Stimulated activated naive CD4-positive, alpha-beta T cell (primary cell): ENCODE data around the gene NUP43.
"Not testable (repeated sequence)": the region's sequence is repeated elsewhere in the genome, so short reads cannot be mapped to it uniquely, and the experiment has no call there.

Experiments used
- DNase-seq, 6 experiments: peaks; one replicate each; lab custom pipeline; 2025; lab: John Stamatoyannopoulos, UW

NUP43 gene, protein sequence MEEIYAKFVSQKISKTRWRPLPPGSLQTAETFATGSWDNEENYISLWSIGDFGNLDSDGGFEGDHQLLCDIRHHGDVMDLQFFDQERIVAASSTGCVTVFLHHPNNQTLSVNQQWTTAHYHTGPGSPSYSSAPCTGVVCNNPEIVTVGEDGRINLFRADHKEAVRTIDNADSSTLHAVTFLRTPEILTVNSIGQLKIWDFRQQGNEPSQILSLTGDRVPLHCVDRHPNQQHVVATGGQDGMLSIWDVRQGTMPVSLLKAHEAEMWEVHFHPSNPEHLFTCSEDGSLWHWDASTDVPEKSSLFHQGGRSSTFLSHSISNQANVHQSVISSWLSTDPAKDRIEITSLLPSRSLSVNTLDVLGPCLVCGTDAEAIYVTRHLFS

GRCh38 chr6:149746147-149746946, at the start of gene NUP43:
NUP43 (minus strand) TSS chr6:149746529; CDS start chr6:149746495, 34 bp downstream.
- peak; percentile 80 to 90 (median 84) for DNase-seq

GRCh38 chr6:149783551-149783950, 37.2 kb upstream of the NUP43 start:
- no peak for DNase-seq

DNA sequence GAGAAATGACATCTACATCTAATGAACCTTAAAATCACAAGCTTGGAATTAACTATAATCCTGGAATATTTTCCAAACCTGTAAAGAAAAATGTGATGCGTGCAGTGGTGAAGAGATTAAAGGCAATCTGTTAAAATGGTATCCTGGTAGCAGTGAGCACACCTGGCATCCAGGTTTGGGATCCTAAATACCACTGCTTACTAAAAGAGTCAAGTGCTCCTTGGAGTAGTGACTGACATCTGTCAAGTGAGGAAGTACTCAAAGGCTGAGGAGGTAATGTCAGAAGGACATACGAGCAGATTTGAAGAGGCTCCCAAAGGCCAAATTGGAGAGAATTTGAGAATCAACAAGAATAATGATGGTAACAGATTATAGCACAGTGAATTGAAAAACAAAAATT, 36.0 kb upstream of the NUP43 start:
- DNase-seq = no peak

DNA sequence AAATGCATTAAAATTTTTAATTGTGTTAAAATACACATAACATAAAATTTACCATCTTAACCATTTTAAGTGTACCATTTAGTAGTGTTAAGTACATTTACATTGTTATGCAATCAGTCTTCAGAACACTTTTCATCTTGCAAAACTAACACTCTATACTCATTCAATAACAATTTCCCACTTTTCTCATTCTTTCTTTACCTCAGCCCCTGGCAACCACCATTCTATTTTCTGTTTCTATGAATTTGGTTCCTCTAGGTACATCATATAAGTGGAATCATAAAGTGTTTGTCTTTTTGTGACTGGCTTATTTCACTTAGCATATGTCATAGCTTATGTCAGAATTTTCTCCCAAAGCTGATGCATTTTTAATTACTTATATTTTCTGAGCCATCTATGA, 35.4 kb upstream of the NUP43 start:
- no peak for DNase-seq

- DNase-seq = no peak
Observed at GRCh38 chr6:149779644-149779963, 33.3 kb upstream of the NUP43 start.

DNA sequence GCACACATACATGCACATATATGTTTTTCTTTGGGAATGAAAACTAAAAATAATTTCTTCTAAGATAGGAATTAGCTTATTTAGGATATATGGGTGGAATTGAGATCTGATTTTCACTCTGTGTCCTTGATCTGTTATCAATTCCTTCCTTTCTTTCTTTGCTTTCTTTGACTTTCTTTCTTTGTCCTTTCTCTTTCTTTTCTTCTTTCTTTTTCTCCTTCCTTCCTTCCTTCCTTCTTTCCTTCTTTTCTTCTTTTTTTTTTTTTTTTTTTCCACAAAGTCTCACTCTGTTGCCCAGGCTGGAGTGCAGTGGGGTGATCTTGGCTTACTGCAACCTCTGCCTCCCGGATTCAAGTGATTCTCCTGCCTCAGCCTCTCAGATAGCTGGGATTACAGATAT, 31.3 kb upstream of the NUP43 start:
- DNase-seq = no peak

DNA sequence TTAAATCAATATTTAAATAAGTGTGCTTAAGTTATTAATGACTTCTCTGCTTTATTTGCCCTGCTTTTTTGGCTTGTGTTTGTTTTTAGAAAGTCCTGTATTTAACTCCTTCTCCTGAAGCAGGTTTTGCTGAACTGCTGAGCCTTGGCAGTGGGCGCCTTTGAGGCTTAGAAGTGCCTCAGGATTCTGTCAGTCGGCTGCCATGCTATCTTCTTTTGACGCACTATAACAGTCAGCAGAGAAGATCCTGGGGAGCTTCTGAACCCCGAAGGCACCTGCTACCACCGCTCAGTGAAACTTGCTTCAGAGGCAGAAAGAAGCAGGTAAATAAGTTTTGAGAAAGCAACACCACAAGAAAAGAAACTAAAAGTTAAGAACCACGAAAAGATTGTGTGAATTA, 25.6 kb upstream of the NUP43 start:
- no peak for DNase-seq

DNA sequence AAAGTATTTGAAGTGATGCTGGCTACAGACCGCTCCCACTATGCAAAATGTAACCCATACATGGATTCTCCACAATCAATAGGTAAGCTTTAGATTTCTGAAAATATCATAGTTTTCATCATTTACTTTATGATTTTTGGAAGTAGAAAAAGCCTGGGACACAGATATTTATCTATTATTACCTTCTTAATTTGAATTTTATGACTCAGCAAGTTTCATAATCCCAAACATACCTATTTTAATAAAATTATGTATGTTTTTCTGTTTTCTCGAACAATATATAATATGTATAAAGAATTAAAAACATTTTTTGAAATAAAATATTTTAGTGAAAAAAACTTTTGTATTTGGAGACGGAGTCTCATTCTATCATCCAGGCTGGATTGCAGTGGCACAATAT, 24.9 kb upstream of the NUP43 start:
- DNase-seq = no peak

DNA sequence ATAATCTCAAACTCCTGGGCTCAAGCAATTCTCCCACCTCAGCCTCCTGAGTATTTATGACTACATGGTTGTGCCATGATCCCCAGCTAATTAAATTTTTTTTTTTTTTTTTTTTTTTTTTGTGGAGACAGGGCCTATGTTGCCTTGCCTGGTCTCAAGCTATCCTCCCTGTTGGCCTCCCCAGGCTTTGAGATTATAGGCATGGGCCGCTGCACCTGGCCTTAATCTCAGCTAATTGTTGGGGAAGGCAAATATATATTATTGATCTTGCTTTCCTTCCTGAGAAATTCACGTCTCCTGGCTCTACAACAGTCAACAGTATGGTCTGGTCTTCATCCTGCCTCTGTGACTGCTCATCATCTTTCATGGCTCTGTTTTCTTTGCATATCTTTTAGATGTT, 23.3 kb upstream of the NUP43 start:
- DNase-seq = no peak

DNA sequence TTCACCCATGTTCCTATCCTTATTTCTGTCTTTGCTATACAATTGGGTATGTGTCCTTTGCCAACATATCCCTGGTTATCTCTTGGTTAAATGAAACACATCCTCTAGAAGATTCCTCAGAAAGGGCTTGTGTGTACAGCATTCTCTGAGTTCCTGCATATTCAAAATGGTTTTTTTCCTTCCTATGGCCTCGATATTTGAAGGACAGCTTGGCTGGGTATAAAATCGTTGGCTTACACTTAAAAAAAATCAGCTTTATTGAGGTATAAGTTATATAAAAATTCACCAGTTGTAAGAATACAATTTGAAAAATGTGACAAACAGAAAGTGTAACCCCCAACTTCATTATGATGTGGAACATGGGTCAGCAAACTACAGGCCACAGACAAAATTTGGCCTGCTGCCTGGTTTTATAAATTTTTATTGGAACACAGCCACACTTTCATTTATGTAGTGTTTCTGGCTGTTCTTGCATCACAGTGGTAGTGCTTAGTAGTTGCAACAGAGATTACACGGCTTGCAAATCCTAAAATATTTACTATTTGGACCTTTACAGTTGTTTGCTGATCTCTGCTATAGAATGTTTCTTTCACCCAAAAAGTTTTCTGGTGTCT, 19.9 kb upstream of the NUP43 start:
- DNase-seq = no peak

- no peak for DNase-seq
Observed at GRCh38 chr6:149763866-149764265, 17.5 kb upstream of the NUP43 start.

DNA sequence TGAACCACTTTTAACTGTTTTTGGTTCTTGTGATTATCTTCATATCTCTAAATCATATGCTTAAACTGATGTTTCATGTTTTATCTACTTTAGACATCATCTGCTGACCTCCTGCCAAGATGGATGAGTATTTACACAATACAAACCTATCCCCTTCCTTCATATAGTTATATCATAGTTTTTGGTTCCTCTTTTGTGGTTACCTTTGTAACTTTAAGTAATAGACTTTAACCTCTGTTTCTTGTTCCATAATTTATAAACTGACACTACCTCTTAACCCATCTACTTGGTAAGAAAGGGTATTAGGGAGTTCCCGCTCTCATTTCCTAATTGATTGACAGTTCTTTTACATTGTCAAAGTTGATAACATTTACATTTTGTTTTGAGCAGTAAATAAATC, 15.1 kb upstream of the NUP43 start:
- no peak for DNase-seq

DNA sequence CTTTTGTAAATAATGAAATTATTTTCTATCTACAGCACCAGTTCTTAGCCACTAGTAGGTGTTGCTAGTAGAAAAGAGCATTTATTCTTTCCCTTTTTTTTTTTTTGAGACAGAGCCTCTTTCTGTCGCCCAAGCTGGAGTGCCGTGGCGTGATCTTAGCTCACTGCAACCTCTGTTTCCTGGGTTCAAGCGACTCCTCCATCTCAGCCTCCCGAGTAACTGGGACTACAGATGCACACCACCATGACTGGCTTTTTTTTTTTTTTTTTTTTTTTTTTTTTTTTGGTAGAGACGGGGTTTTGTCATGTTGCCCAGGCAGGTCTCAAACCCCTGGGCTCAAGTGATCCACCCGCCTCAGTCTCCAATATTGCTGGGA, 9.9 kb upstream of the NUP43 start:
- DNase-seq = no peak

- no peak for DNase-seq
Observed at GRCh38 chr6:149755300-149756260, 9.3 kb upstream of the NUP43 start.

- no peak for DNase-seq
Observed at GRCh38 chr6:149754548-149754947, 8.2 kb upstream of the NUP43 start.

DNA sequence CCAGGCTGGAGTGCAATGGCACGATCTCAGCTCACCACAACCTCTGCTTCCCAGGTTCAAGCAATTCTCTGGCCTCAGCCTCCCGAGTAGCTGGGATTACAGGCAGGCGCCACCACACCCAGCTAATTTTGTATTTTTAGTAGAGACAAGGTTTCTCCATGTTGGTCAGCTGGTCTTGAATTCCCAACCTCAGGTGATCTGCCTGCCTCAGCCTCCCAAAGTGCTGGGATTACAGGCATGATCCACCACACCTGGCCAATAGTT, 7.0 kb upstream of the NUP43 start:
- not testable (repeated sequence) for DNase-seq

GRCh38 chr6:149752600-149753373, 6.5 kb upstream of the NUP43 start:
- DNase-seq = no peak

- DNase-seq = not testable (repeated sequence)
Observed at GRCh38 chr6:149751920-149752319, 5.6 kb upstream of the NUP43 start.

DNA sequence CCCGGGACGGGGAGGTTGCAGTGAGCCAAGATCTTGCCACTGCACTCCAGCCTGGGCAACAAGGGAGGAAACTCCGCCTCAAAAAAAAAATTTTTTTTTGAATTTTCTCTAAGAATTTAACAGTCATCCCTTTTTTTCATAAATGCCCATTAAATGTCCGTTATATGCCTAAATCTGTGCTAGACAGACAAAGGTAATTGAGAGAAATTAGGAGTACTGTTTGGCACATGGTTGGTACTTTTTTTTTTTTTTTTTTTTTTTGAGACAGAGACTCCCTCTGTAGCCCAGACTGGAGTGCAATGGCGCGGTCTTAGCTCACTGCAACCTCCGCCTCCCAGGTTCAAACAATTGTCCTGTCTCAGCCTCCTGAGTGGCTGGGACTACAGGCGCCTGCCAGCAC, 4.9 kb upstream of the NUP43 start:
- DNase-seq = no peak

DNA sequence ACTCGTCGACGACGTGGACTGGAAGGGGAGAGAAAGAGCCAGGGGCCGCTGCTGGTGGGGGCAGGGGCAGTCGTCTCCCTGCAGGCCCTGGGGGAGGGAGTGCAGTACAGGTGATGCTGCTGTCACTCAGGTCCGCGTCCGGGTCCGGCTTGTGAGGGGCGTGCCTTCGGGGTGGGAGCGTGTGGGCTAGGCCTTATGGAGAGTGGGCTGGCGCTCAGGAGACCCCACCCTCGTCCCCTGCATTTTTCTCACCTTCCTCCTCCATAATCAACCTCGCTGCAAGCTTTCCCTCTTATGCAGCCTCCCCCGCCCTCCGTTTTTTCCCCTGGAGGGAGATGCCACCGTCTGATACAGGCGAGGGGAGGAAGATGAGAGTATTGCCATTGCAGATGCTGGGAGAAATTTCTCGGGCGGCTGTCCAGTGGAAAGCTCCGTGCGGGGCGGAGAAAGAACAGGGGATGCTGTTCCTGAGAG, 3.8 kb upstream of the NUP43 start:
- DNase-seq = peak in 2 of 6 experiments; percentile 13 to 38

DNA sequence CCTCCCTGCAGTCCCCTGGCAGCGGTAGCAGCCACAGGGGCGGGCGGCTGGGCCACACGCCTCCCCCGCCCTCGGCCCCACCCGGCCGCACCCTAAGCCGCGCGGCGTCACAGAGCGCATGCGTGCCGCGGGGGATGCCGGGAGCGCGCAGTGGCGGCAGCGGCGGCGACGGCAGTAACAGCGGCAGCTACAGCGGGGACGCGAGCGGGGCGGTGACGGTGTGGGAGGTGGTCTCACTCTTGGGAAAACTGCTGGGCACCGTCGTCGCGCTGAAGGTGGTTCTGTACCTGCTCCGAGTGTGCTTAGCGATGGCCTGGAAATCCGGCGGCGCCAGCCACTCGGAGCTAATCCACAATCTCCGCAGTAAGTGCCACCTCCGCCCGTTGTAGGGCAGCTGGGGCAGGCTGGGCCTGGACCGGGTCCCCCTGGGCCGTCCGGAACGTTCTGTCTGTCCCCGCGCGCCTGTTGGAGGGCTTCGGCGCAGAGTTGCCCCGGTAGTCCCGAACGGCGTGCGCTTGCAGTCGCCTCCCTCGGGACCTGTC, 3.3 kb upstream of the NUP43 start, which contains the start of gene PCMT1:
TSS of gene PCMT1 (plus strand) at position 148 of the 542 bp plus-strand sequence. CDS start at position 309, 161 bp downstream.
- DNase-seq = peak; percentile 82 to 92 (median 84)
